ENCODE results near the gene HMG20B. TPM values are rescaled to one million over a fixed set of nuclear protein-coding genes. Genes with fewer than 3 reads are reported as not detected.

The HMG20B gene
- 65.3 and 66.2 TPM in 2 replicates for total RNA-seq

GRCh38 chr19:3572855-3573161 is at the start of gene HMG20B:
Gene HMG20B (plus strand): TSS chr19:3572944. CDS start chr19:3573310, 366 bp downstream.

GRCh38 chr19:3538965-3539755 is 33.6 kb upstream of the HMG20B start, which contains the start of gene TEKTIP1:
Gene TEKTIP1 (plus strand): TSS chr19:3539174. CDS start chr19:3539178, 4 bp downstream.

GRCh38 chr19:3557461-3558248 is 15.1 kb upstream of the HMG20B start, which contains the start of gene MFSD12:
Gene MFSD12 (minus strand): TSS chr19:3557586. CDS start chr19:3557403, 183 bp downstream.

GRCh38 chr19:3585301-3586126 is 12.8 kb downstream of the HMG20B start, which contains the start of gene GIPC3:
Gene GIPC3 (plus strand): TSS chr19:3585478. CDS start chr19:3585598, 120 bp downstream.

GRCh38 chr19:3606690-3607289 is 34.0 kb downstream of the HMG20B start, which contains the start of gene TBXA2R:
Gene TBXA2R (minus strand): TSS chr19:3606875. CDS start chr19:3600634, 6,241 bp downstream.

GRCh38 chr19:3626473-3627350 is 54.0 kb downstream of the HMG20B start, which contains the start of gene CACTIN:
Gene CACTIN (minus strand): TSS chr19:3626790. CDS start chr19:3626762, 28 bp downstream.

Other genes with a start within 250 kb of the HMG20B start
- gene NFIC, start 206.4 kb upstream of the HMG20B start, total RNA-seq = 10.5 and 14.4 TPM in 2 replicates
- not detected in 2 replicates for gene SMIM24, start 92.4 kb upstream of the HMG20B start, total RNA-seq
- not detected in 2 replicates for gene SMIM44, start 89.5 kb upstream of the HMG20B start, total RNA-seq
- 6.6 and 9.5 TPM in 2 replicates for gene DOHH, start 72.3 kb upstream of the HMG20B start, total RNA-seq
- gene FZR1, start 66.6 kb upstream of the HMG20B start, total RNA-seq = 28.2 and 31.2 TPM in 2 replicates
- gene TEKTIP1, start 33.8 kb upstream of the HMG20B start, total RNA-seq = not detected in 2 replicates
- 46.9 and 60.1 TPM in 2 replicates for gene MFSD12, start 15.4 kb upstream of the HMG20B start, total RNA-seq
- gene GIPC3, start 12.5 kb downstream of the HMG20B start, total RNA-seq = 1.1 and 1.2 TPM in 2 replicates
- gene TBXA2R, start 33.9 kb downstream of the HMG20B start, total RNA-seq = 1.8 and 2.6 TPM in 2 replicates
- gene CACTIN, start 53.8 kb downstream of the HMG20B start, total RNA-seq = 17.1 and 18.7 TPM in 2 replicates
- 36.4 and 36.6 TPM in 2 replicates for gene PIP5K1C, start 127.5 kb downstream of the HMG20B start, total RNA-seq
- under 0.01 TPM in 2 replicates for gene TJP3, start 135.4 kb downstream of the HMG20B start, total RNA-seq
- 15.6 and 19.4 TPM in 2 replicates for gene APBA3, start 188.7 kb downstream of the HMG20B start, total RNA-seq
- gene MRPL54, start 189.7 kb downstream of the HMG20B start, total RNA-seq = 43.0 and 53.9 TPM in 2 replicates
- gene RAX2, start 199.3 kb downstream of the HMG20B start, total RNA-seq = not detected in 2 replicates
- gene MATK, start 213.4 kb downstream of the HMG20B start, total RNA-seq = 0.34 and 2.3 TPM in 2 replicates